GM12878 (cell line): ENCODE data around the gene LSAMP.

Experiments
- ASH2L ChIP-seq: fragments of 300-600, 200-600 bp; sonication (generic); IDR thresholded peaks from 2 replicates; pipeline ENCODE4 v1.6.1; 2017; ENCODE audit warnings: low read depth, mild to moderate bottlenecking, borderline replicate concordance
- CBFB ChIP-seq: IDR thresholded peaks from 2 replicates; pipeline ENCODE4 v1.6.1; 2016; ENCODE audit warnings: antibody characterized with exemption, low read depth
- CTCF ChIP-seq, 3 experiments: IDR thresholded peaks in 2 of 3; conservative IDR thresholded peaks in 1 of 3; 2 replicates each; pipeline ENCODE4 v1.5.1; 2011; ENCODE audit warnings: low read depth in 3 of 3, low read length in 3 of 3, mild to moderate bottlenecking in 3 of 3, control low read depth in 2 of 3, moderate library complexity in 2 of 3, inconsistent platforms in 1 of 3, mixed read lengths in 1 of 3; ENCODE audit not compliant: control insufficient read depth in 2 of 3, insufficient read depth in 1 of 3; ENCODE audit errors: extremely low read depth in 1 of 3
- EZH2 ChIP-seq: IDR thresholded peaks from 2 replicates; pipeline ENCODE4 v1.6.1; 2012; ENCODE audit warnings: low read depth, mild to moderate bottlenecking, control low read depth, inconsistent platforms, low read length, borderline replicate concordance; ENCODE audit not compliant: control insufficient read depth
- KAT2A ChIP-seq: conservative IDR thresholded peaks from 2 replicates; pipeline ENCODE4 v1.6.1; 2011; ENCODE audit warnings: low read depth, low read length; ENCODE audit not compliant: control insufficient read depth
- MXI1 ChIP-seq: fragments of 150-350 bp; IDR thresholded peaks from 2 replicates; pipeline ENCODE4 v1.6.1; 2011; ENCODE audit warnings: low read depth, mild to moderate bottlenecking, inconsistent platforms, low read length, improper control_type of control experiment
- MYB ChIP-seq: fragments of 150-350 bp; IDR thresholded peaks from 2 replicates; pipeline ENCODE4 v1.6.1; 2014; ENCODE audit warnings: mild to moderate bottlenecking, low read depth, low read length, borderline replicate concordance
- NR2C2 ChIP-seq: IDR thresholded peaks from 2 replicates; pipeline ENCODE4 v1.6.1; 2011; ENCODE audit warnings: borderline replicate concordance, low read depth; ENCODE audit not compliant: control insufficient read depth, insufficient read length
- PKNOX1 ChIP-seq: fragments of 450-650 bp; IDR thresholded peaks from 2 replicates; pipeline ENCODE4 v1.6.1; 2016; ENCODE audit warnings: mild to moderate bottlenecking
- POLR2AphosphoS5 ChIP-seq: IDR thresholded peaks from 2 replicates; pipeline ENCODE4 v1.6.1; 2011; ENCODE audit warnings: mild to moderate bottlenecking, low read length, inconsistent platforms
- TF ChIP-seq, protein P1 (sequence below): IDR thresholded peaks from 2 replicates; pipeline ENCODE4 v1.6.1; 2011; ENCODE audit warnings: low read depth, low read length, improper control_type of control experiment, borderline replicate concordance
- TF ChIP-seq, protein P2 (sequence below): fragments of 450-650 bp; IDR thresholded peaks from 2 replicates; pipeline ENCODE4 v1.6.1; 2018; ENCODE audit warnings: mild to moderate bottlenecking, low read depth, moderate library complexity; ENCODE audit not compliant: partially characterized antibody

- TF ChIP-seq KAT2A: no peak
- TF ChIP-seq, protein P1, sequence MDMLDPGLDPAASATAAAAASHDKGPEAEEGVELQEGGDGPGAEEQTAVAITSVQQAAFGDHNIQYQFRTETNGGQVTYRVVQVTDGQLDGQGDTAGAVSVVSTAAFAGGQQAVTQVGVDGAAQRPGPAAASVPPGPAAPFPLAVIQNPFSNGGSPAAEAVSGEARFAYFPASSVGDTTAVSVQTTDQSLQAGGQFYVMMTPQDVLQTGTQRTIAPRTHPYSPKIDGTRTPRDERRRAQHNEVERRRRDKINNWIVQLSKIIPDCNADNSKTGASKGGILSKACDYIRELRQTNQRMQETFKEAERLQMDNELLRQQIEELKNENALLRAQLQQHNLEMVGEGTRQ: no peak
- no peak for TF ChIP-seq CTCF (IDR thresholded peaks at IDR 0.05 in 2 of 3, conservative IDR thresholded peaks at IDR 0.05 in 1 of 3; ENCODE audit: control insufficient read depth in 2 of 3, extremely low read depth in 1 of 3, insufficient read depth in 1 of 3, low read depth in 3 of 3, low read length in 3 of 3)
- TF ChIP-seq POLR2AphosphoS5: no peak
- no peak for TF ChIP-seq PKNOX1
- no peak for TF ChIP-seq EZH2
- TF ChIP-seq CBFB: no peak
- TF ChIP-seq ASH2L: no peak
- no peak for TF ChIP-seq MYB
- no peak for TF ChIP-seq NR2C2
- TF ChIP-seq, protein P2, sequence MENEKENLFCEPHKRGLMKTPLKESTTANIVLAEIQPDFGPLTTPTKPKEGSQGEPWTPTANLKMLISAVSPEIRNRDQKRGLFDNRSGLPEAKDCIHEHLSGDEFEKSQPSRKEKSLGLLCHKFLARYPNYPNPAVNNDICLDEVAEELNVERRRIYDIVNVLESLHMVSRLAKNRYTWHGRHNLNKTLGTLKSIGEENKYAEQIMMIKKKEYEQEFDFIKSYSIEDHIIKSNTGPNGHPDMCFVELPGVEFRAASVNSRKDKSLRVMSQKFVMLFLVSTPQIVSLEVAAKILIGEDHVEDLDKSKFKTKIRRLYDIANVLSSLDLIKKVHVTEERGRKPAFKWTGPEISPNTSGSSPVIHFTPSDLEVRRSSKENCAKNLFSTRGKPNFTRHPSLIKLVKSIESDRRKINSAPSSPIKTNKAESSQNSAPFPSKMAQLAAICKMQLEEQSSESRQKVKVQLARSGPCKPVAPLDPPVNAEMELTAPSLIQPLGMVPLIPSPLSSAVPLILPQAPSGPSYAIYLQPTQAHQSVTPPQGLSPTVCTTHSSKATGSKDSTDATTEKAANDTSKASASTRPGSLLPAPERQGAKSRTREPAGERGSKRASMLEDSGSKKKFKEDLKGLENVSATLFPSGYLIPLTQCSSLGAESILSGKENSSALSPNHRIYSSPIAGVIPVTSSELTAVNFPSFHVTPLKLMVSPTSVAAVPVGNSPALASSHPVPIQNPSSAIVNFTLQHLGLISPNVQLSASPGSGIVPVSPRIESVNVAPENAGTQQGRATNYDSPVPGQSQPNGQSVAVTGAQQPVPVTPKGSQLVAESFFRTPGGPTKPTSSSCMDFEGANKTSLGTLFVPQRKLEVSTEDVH: no peak
- no peak for TF ChIP-seq MXI1
These were observed 620.2 kb downstream of the LSAMP start for GRCh38 chr3:115825046-115825445.
